NCI-H2227 (cell line): Measurements from ENCODE around the gene KIF18B.

Experiments
- DNase-seq: peaks from one replicate; lab custom pipeline; 2025; ENCODE audit not compliant: unreplicated experiment; lab: John Stamatoyannopoulos, UW

KIF18B gene

GRCh38 chr17:44907729-44908470, 39.7 kb downstream of the KIF18B start:
- DNase-seq, result no peak

- DNase-seq, result no peak
Measured at GRCh38 chr17:44906763-44907728, 40.5 kb downstream of the KIF18B start.

- no peak for DNase-seq
Measured at GRCh38 chr17:44906010-44906646, 41.4 kb downstream of the KIF18B start.

GRCh38 chr17:44905006-44906000, 42.3 kb downstream of the KIF18B start:
- DNase-seq, result no peak

- DNase-seq, result no peak
Measured at GRCh38 chr17:44904001-44904984, 43.3 kb downstream of the KIF18B start.

DNA sequence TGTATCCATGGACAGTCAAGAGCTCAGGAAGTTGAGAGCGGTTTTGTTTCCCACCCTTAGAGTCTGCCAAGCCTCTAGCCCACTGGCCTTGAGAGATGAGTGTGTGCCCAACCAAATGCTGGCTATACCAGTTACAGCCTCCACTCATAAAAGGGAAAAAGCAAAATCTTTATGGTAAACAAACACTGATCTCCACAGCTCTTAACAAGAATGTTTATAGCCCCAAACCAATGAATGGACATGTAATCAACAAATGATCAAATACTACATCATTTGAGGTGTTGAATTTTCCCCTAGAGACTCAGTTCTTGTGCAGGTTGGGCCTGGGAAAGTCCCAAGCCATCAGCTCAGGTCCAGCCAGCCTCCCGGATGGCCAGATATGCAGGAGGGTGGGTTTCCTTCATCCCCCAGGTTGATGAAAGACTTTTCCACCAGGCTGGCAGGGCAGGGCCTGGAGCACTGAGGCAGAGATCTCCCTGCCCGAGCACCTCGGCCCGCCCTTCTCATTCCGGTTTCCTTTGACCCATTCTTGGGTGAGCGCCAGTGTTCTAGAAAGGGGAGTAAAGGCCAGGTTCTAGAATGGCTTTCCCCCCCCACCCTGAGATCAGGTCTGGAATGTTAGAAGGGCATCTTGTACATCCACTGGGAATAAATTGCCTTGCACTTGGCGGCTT, 44.4 kb downstream of the KIF18B start:
- no peak for DNase-seq

DNA sequence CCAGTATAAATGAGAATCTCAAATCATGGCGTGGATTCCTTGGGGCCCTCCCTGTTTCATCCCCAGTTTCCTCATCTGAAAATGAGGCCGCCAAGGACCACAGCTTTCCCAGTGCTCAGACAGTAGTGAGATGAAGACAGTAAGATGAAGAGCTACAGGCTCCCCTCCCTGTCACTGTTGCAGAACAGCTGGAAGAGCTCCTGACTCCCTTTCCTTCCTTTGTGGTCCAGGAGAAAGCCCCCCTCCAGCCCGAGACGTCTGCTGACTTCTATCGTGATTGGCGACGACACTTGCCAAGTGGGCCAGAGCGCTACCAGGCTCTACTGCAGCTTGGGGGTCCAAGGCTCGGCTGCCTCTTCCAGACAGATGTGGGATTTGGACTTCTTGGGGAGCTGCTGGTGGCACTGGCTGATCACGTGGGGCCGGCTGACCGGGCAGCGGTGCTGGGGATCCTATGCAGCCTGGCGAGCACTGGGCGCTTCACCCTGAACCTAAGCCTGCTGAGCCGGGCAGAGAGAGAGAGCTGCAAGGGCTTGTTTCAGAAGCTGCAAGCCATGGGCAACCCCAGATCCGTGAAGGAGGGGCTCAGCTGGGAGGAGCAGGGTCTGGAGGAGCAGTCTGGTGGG, 45.3 kb downstream of the KIF18B start:
- no peak for DNase-seq

- DNase-seq, result no peak
Measured at GRCh38 chr17:44901411-44901921, 46.1 kb downstream of the KIF18B start.

DNA sequence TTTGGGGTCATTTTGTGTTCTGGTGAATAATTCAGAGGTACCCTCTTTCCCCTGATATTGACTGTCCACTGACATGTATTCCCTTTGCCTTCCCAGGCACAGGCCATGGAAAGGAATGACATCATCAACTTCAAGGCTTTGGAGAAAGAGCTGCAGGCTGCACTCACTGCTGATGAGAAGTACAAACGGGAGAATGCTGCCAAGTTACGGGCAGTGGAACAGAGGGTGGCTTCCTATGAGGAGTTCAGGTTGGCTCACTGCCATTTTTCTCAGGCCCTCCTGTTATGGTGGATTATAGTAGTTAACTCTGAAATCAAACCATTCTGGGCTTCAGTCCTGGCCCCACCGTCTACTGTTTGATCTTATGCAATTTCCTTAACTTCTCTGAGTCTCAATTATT, 46.7 kb downstream of the KIF18B start:
- DNase-seq, result peak; percentile 39

DNA sequence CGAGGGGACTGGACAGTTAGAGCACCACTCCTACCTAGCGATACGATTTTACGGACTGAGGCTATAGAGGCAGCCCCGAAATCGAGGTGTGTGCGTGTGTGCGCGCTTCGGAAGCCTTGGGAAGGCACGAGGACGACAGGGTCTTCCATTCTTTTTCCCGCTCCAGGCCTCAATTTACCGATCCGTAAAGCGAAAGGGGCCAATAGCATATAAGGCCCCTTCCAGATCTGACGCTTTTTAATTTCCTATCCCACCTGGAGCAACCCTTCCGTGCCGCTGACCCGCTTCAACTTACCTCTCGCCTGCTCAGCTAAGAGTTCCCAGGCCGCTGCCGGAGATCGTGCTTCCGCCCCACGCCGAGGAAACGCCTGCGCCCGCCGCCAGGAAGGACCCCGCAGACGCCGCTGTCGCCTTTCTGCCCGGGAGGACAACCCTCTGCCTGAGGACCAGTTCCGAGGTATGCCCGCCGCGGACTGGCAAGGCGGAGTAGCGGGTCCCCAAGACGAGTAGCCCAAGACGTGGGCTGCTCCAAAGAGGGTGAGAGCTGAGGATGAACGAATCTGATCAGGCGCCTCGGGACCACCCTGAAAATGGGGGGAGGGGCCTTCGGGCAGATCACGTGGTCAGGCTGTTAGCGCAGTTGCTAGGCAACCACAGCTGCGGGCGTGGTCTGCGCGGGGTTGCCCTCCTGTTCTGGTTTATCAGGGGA, 48.3 kb downstream of the KIF18B start, which contains the start of gene EFTUD2:
TSS of gene EFTUD2 (minus strand) at position 372 of the 709 bp plus-strand sequence. CDS start 4,924 bp downstream, outside the sequence.
- DNase-seq, result peak; percentile 96

- no peak for DNase-seq
Measured at GRCh38 chr17:44898768-44899073, 48.9 kb downstream of the KIF18B start.

DNA sequence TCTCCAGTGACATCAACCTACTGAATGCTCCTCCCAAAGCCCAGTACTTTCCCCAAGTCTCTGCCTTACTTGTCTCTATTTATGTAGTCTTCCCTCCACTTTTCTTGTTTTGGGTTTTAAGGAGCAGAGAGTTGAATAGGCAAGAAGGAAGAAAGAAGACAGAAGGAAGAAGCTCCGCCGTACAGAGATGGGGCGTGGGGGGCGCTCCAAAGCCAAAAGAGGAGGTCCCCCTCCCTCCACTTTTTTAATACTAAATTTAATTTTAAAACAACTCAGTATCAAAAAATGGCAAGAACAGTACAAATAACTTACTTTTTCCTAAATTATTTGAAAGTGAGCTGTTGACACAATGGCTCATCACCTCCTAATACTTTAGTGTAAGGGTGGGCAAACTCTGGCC, 52.9 kb downstream of the KIF18B start:
- no peak for DNase-seq

- no peak for DNase-seq
Measured at GRCh38 chr17:44892250-44892649, 55.3 kb downstream of the KIF18B start.

DNA sequence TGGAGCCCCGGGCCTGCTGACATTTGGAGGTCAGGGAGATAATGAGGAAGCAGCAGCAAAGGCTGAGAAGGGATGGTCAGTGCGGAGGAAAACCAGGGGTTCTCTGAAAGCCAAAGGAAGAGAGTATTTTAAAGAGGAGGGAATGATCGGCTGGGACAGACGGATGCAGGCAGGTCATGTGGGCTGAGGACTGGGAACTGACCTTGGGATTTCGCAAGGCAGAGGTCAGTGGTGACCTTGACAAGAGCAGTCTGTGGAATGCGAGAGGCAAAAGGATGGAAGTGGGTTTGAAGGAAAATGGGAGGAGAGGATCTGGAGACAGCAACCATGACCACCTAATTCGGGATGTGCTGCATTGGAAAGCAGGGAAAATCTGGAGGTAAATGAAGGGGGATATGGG, 58.6 kb downstream of the KIF18B start:
- no peak for DNase-seq

DNA sequence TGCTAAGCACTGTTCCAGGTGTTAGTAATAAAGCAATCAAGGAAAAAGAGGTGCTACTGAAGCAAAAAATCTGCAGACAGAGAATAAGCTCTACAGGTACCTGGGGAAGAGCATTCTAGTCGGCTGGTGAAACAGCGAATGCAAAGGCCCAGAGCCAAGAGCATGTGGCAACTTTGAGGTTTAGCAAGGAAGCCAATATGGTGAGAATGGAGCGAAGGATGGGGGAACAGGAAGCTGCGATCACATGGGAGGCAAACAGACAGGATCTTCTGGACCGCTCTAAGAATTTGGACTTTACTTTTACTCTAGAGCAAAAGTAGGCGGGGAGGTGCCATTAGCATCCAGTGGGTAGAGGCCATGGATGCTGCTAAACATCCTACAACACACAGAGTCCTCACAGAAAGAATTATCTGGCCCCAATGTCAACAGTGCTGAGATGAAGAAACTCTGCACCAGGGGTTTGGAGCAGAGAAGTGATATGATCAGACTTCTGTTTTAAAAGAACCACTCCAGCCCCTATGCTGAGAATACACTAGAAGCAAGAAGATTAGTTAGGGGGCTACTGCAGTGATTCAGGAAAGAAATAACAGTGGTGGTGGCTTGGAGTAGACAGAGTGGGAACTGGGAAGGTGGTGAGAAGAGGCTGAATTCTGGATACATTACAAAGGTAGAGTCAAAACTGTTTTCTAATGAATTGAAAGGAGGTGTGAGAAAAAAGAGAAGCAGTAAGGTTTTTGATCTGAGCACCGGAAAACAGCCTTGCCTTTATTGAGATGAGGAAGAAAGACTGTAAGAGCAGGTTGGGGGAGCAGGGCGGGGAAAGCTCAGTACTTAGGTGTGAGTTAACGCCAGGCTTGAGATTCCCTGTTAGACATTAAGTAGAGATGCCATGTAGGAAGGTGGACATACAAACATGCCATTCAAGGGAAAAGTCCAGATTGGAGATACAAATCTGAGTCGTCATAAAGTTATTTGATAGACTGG, 59.3 kb downstream of the KIF18B start:
- no peak for DNase-seq

DNA sequence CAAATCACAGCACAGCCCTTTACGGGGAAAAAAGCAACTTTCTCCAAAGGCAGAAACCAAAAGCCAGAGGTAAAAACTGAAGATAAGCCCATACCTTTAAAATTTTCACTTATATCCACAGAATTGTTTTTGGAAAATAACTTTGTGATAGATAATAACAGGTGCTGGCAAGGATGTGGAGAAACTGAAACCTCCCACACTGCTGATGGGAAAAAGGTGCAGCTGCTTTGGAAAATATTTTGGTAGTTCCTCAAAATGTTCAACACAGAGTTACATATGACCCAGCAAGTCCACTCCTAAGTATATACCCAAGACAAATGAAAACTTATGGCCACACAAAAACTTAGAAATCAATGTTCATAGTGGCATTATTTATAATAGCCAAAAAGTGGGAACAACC, 60.6 kb downstream of the KIF18B start:
- no peak for DNase-seq
